ENCODE measurements around the gene KRT2. TPM values are rescaled to one million over a fixed set of nuclear protein-coding genes. Genes with fewer than 3 reads are reported as not detected.

Gene KRT2
- total RNA-seq, 2 donors from 2014 or later, result not detected

DNA sequence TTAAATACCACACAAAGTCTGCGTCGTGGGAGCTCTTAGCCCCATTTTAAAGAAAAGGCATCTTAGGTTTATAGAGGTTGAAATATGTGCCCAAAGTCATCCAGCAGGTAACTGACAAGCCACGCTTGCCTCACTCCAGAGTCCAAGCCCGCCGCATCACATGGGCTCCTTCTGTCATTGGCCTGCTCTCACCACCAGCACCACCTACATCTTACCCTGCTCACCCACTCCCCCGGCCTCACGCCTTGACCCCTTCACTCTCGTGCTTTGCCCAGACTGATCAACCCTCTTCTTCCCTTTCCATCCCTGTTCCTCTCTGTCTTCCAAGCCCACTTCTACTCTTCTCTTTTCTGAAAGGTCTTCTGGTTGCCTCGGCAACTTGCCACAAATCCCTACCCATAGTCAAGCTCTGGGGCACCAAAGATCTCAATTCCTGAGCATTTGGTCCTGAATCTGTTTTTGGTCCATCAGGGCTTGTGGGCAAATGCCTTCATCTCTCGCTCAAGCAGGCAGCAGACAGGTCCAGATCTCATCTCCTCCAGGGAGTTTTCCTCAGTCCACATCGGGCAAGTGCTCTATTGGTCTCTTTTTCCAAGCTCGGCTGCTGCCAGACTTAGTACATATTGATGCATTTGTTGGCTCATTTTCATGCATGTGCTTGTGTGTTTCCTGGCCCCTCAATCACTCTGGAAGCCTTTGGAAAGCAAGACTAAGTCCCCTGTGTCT lies 31.7 kb upstream of the KRT2 start:
- DNase-seq (no peak), ATAC-seq (no peak)
- 75 to 77% methylated on average over 12 of the region's 12 CpGs for WGBS, 2 donors

DNA sequence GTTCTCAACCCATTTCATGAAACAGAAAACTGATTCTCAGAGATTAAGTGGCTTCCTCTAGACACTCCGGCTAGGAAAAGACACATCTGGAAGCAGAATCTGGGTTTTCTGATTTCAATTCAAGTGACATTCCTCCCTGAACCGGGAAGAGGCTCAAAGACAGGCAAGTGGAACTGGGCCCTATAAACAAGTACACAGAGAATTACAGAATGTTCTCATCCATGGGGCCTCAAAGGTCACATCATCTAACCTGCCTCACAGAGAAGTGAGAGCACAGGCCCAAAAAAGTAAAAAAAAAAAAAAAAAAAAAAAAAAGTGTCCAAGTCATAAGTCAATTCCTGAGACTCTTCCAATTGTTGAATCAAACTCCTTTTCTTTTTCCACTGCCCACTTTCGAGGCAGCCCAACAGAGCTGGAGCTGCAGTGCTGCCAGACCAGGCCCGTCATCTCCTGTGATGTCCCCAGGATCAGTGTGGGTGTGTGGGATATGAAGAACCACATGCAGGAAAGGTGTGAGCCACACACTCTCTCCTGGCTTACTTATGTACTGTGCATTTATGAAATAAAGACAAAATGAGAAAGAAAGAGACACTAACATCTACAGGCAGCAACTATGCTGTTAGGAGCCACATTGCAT lies 31.0 kb upstream of the KRT2 start:
- ATAC-seq, result no peak
- Histone ChIP-seq H3K9me3 (no peaks in the 10 kb centered on the region), H3K4me3 (no peak overlapping the region), H3K27me3 (no peaks in the 10 kb centered on the region), H3K4me1 (no peaks in the 10 kb centered on the region), H3K36me3 (replicated peaks in 1 of 2; ENCODE audit: insufficient read depth in 1 of 2, low read depth in 2 of 2) (no peaks in the 10 kb centered on the region), H3K27ac (no peak overlapping the region)
- WGBS, 2 donors, result 75 to 79% methylated on average over 4 of the region's 4 CpGs
- DNase-seq, result no peak
- TF ChIP-seq POLR2A (IDR thresholded peaks at IDR 0.05), result no peak
- TF ChIP-seq, protein P1, sequence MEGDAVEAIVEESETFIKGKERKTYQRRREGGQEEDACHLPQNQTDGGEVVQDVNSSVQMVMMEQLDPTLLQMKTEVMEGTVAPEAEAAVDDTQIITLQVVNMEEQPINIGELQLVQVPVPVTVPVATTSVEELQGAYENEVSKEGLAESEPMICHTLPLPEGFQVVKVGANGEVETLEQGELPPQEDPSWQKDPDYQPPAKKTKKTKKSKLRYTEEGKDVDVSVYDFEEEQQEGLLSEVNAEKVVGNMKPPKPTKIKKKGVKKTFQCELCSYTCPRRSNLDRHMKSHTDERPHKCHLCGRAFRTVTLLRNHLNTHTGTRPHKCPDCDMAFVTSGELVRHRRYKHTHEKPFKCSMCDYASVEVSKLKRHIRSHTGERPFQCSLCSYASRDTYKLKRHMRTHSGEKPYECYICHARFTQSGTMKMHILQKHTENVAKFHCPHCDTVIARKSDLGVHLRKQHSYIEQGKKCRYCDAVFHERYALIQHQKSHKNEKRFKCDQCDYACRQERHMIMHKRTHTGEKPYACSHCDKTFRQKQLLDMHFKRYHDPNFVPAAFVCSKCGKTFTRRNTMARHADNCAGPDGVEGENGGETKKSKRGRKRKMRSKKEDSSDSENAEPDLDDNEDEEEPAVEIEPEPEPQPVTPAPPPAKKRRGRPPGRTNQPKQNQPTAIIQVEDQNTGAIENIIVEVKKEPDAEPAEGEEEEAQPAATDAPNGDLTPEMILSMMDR (IDR thresholded peaks at IDR 0.05), result no peak
- intact Hi-C loops (cut with DNase I), result no loop called here

More for the DNA sequence above, 31.7 kb upstream of the KRT2 start:
- Histone ChIP-seq H3K4me1 (no peaks in the 10 kb centered on the region), H3K27ac (no peak overlapping the region), H3K27me3 (no peaks in the 10 kb centered on the region), H3K36me3 (replicated peaks in 1 of 2; ENCODE audit: insufficient read depth in 1 of 2, low read depth in 2 of 2) (no peaks in the 10 kb centered on the region), H3K4me3 (no peak overlapping the region), H3K9me3 (no peaks in the 10 kb centered on the region)
- intact Hi-C loops (cut with DNase I), result no loop called here
- TF ChIP-seq, protein P1 (IDR thresholded peaks at IDR 0.05), result no peak
- no peak for TF ChIP-seq POLR2A (IDR thresholded peaks at IDR 0.05)

- H3K36me3 ChIP-seq (replicated peaks in 1 of 2; ENCODE audit: insufficient read depth in 1 of 2, low read depth in 2 of 2), result no peaks in the 10 kb centered on the region
- DNase-seq (no peak), ATAC-seq (no peak)
- H3K4me3 ChIP-seq, result no peak overlapping the region
- intact Hi-C loops (cut with DNase I), result no loop called here
- 44 to 63% methylated on average over 2 of the region's 2 CpGs for WGBS, 2 donors
- H3K27me3 ChIP-seq, result no peaks in the 10 kb centered on the region
- H3K9me3 ChIP-seq, result no peaks in the 10 kb centered on the region
- TF ChIP-seq, protein P1 (IDR thresholded peaks at IDR 0.05), result no peak
- TF ChIP-seq POLR2A (IDR thresholded peaks at IDR 0.05), result no peak
- no peak overlapping the region for H3K27ac ChIP-seq
- H3K4me1 ChIP-seq, result no peaks in the 10 kb centered on the region
Measured at GRCh38 chr12:52682381-52682660, 30.3 kb upstream of the KRT2 start.

- Histone ChIP-seq H3K4me3 (no peak overlapping the region), H3K27me3 (no peaks in the 10 kb centered on the region), H3K4me1 (no peaks in the 10 kb centered on the region), H3K36me3 (replicated peaks in 1 of 2; ENCODE audit: insufficient read depth in 1 of 2, low read depth in 2 of 2) (no peaks in the 10 kb centered on the region), H3K27ac (no peak overlapping the region), H3K9me3 (no peaks in the 10 kb centered on the region)
- ATAC-seq, result no peak
- intact Hi-C loops (cut with DNase I), result no loop called here
- DNase-seq, result no peak
- no peak for TF ChIP-seq POLR2A (IDR thresholded peaks at IDR 0.05)
- TF ChIP-seq, protein P1 (IDR thresholded peaks at IDR 0.05), result no peak
- WGBS, 2 donors, result 62 to 71% methylated on average over 12 of the region's 12 CpGs
Measured at GRCh38 chr12:52681526-52682380, 29.7 kb upstream of the KRT2 start.

All from body of pancreas (tissue), 4 donors.